Fibroblast of lung (primary cell): ENCODE measurements around the gene GLIS1. TPM values are rescaled to one million over a fixed set of nuclear protein-coding genes. Genes with fewer than 3 reads are reported as not detected.

Experiments used
- DNase-seq, 2 donors: peaks; one replicate each; pipeline versions ENCODE4 v3.0.0 to v3.0.0-alpha.2; 2010; ENCODE audit warnings: low read depth in 2 of 2
- H2AFZ ChIP-seq: 2 replicates; pipeline ENCODE4 v1.5.1; 2012; ENCODE audit warnings: low read length, control low read depth, inconsistent platforms
- H3K27ac ChIP-seq: 2 replicates; pipeline ENCODE4 v1.5.1; 2011; ENCODE audit warnings: low read length, control low read depth; ENCODE audit not compliant: insufficient read depth
- H3K27me3 ChIP-seq: 2 replicates; pipeline ENCODE4 v1.5.1; 2011; ENCODE audit warnings: mild to moderate bottlenecking, low read length; ENCODE audit not compliant: control insufficient read depth, insufficient read depth
- H3K36me3 ChIP-seq: 2 replicates; pipeline ENCODE4 v1.5.1; 2011; ENCODE audit warnings: low read length; ENCODE audit not compliant: control insufficient read depth, insufficient read depth
- H3K4me1 ChIP-seq: 2 replicates; pipeline ENCODE4 v1.5.1; 2011; ENCODE audit warnings: low read length; ENCODE audit not compliant: control insufficient read depth, insufficient read depth; ENCODE audit errors: extremely low read depth
- H3K4me2 ChIP-seq: 2 replicates; pipeline ENCODE4 v1.5.1; 2011; ENCODE audit warnings: low read length, control low read depth; ENCODE audit not compliant: insufficient read depth; ENCODE audit errors: extremely low read depth
- H3K4me3 ChIP-seq, 4 experiments: fragments of 200-600 bp in 1 of 4; sonication (generic) in 1 of 4; replicated peaks in 1 of 4; 2 replicates each; pipeline ENCODE4 v1.5.1; 2011 to 2016; ENCODE audit warnings: low read length in 4 of 4, low read depth in 3 of 4, mild to moderate bottlenecking in 3 of 4, control low read depth in 2 of 4, inconsistent platforms in 1 of 4, mixed read lengths in 1 of 4; ENCODE audit not compliant: insufficient read depth in 1 of 4; ENCODE audit errors: control extremely low read depth in 1 of 4
- H3K79me2 ChIP-seq: 2 replicates; pipeline ENCODE4 v1.5.1; 2012; ENCODE audit warnings: mild to moderate bottlenecking, low read length, inconsistent platforms; ENCODE audit not compliant: control insufficient read depth, insufficient read depth
- H3K9ac ChIP-seq: 2 replicates; pipeline ENCODE4 v1.5.1; 2011; ENCODE audit warnings: mild to moderate bottlenecking, low read length, control low read depth; ENCODE audit not compliant: insufficient read depth
- H3K9me3 ChIP-seq: 2 replicates; pipeline ENCODE4 v1.5.1; 2012; ENCODE audit warnings: low read depth, low read length; ENCODE audit not compliant: control insufficient read depth, insufficient read depth
- H4K20me1 ChIP-seq: 2 replicates; pipeline ENCODE4 v1.5.1; 2011; ENCODE audit warnings: low read length; ENCODE audit not compliant: control insufficient read depth, insufficient read depth; ENCODE audit errors: extremely low read depth
- EZH2 ChIP-seq: IDR thresholded peaks from 2 replicates; pipeline ENCODE4 v1.5.1; 2012; ENCODE audit warnings: low read length, control low read depth, mild to moderate bottlenecking; ENCODE audit errors: missing control alignments
- polyA plus RNA-seq, 2 donors: library from polyadenylated mRNA; depleted of rRNA in 1 of 2; stranded (reverse) in 1 of 2; unstranded in 1 of 2; fragments of >200 nt; gene quantifications; 2 replicates each; pipeline ENCODE4 v1.2.1, GENCODE V29; 2011 to 2012; ENCODE audit warnings: missing spikeins in 1 of 2
- total RNA-seq: library from RNA; depleted of rRNA; stranded (reverse); fragments of >200 nt; gene quantifications from 2 replicates; pipeline ENCODE4 v1.2.1, GENCODE V29; 2014
- TF ChIP-seq, protein P1 (sequence below), 2 donors: IDR thresholded peaks in 1 of 2; conservative IDR thresholded peaks in 1 of 2; 1 replicate in 1 of 2; 2 replicates in 1 of 2; pipeline ENCODE4 v1.5.1; 2011 to 2012; ENCODE audit warnings: low read length in 2 of 2, control low read depth in 1 of 2, inconsistent platforms in 1 of 2, low read depth in 1 of 2, mild to moderate bottlenecking in 1 of 2

The GLIS1 gene
- total and polyA plus RNA-seq, 2 donors (not counting 1 experiment from before 2014, with no cell fraction given) = under 0.01 to 0.05 TPM

DNA sequence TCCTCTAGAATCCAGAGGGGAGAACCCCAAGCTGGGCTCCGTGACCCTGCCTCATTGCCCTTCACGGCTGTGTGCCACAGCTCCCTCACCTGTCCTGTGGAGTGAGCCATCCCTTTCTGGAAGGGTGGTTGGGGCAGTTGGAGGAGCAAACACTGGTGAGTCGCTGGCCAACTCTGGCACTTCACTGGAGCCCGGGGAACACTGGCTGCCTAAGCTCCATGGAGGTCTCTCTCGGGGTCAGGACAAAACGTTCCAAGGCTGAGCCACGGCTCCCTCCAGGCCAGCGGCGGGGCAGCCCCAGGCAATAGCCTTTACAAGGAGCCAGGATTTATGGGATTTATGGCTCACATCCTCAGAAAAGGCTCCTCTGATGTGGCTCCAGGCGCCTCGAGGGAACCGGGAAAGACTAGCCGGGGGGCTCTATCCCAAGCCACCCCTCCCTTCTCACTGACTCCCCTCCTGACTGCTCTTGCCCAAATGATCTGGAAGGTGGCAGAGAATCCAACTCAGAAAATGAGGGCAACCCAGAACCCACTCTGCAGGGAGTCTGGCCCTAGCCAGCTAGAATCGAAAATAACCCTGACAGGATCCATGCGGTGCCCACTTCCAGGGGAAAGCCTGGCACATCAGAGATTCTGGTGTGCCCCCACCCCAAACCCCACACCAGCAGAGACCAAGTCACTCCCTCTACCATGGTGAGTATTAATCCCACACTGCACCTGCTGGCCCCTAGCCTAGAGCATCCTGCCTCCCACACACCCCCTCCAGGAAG lies 75.2 kb downstream of the GLIS1 start:
- H3K36me3 ChIP-seq = no peaks in the 10 kb centered on the region
- no peak overlapping the region for H3K4me3 ChIP-seq
- H3K4me1 ChIP-seq = no peaks in the 10 kb centered on the region
- H3K27ac ChIP-seq = no peak overlapping the region
- no peak for TF ChIP-seq EZH2
- TF ChIP-seq, protein P1, sequence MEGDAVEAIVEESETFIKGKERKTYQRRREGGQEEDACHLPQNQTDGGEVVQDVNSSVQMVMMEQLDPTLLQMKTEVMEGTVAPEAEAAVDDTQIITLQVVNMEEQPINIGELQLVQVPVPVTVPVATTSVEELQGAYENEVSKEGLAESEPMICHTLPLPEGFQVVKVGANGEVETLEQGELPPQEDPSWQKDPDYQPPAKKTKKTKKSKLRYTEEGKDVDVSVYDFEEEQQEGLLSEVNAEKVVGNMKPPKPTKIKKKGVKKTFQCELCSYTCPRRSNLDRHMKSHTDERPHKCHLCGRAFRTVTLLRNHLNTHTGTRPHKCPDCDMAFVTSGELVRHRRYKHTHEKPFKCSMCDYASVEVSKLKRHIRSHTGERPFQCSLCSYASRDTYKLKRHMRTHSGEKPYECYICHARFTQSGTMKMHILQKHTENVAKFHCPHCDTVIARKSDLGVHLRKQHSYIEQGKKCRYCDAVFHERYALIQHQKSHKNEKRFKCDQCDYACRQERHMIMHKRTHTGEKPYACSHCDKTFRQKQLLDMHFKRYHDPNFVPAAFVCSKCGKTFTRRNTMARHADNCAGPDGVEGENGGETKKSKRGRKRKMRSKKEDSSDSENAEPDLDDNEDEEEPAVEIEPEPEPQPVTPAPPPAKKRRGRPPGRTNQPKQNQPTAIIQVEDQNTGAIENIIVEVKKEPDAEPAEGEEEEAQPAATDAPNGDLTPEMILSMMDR (conservative IDR thresholded peaks at IDR 0.05 in 1 of 2, IDR thresholded peaks at IDR 0.05 in 1 of 2; ENCODE audit: low read depth in 1 of 2, low read length in 2 of 2) = no peak
- H3K4me2 ChIP-seq = no peak overlapping the region
- no peak overlapping the region for H2AFZ ChIP-seq
- H4K20me1 ChIP-seq = no peaks in the 10 kb centered on the region
- no peaks in the 10 kb centered on the region for H3K9me3 ChIP-seq
- no peak for DNase-seq
- H3K9ac ChIP-seq = no peak overlapping the region
- no peaks in the 10 kb centered on the region for H3K79me2 ChIP-seq
- H3K27me3 ChIP-seq = peaks cover 11% of the 10 kb centered on the region

DNA sequence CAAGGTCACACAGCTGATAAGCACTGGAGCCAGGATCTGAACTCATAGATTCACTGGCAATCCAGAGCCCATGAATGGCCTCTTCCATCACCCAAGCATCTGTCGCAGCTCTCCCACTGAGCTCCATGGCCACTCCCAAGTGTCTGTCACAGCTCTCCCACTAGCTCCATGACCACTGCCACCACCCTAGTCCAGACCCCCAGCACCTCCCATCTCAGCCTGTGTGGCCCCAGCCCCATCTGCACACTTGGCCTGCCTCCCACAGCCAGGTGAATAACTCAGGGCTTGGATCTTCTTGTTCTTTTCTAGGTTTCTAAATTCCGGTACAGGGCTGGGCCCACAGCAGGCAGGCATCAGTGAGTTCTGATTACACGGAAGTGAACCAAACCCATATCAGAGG lies 76.0 kb downstream of the GLIS1 start:
- TF ChIP-seq, protein P1 (conservative IDR thresholded peaks at IDR 0.05 in 1 of 2, IDR thresholded peaks at IDR 0.05 in 1 of 2; ENCODE audit: low read depth in 1 of 2, low read length in 2 of 2) = no peak
- no peak for TF ChIP-seq EZH2
- no peaks in the 10 kb centered on the region for H4K20me1 ChIP-seq
- no peaks in the 10 kb centered on the region for H3K4me1 ChIP-seq
- H3K9me3 ChIP-seq = no peaks in the 10 kb centered on the region
- no peaks in the 10 kb centered on the region for H3K36me3 ChIP-seq
- no peak overlapping the region for H2AFZ ChIP-seq
- H3K79me2 ChIP-seq = no peaks in the 10 kb centered on the region
- no peak overlapping the region for H3K27ac ChIP-seq
- DNase-seq = no peak
- peaks cover 12% of the 10 kb centered on the region for H3K27me3 ChIP-seq
- no peak overlapping the region for H3K4me2 ChIP-seq
- H3K9ac ChIP-seq = no peak overlapping the region
- no peak overlapping the region for H3K4me3 ChIP-seq

DNA sequence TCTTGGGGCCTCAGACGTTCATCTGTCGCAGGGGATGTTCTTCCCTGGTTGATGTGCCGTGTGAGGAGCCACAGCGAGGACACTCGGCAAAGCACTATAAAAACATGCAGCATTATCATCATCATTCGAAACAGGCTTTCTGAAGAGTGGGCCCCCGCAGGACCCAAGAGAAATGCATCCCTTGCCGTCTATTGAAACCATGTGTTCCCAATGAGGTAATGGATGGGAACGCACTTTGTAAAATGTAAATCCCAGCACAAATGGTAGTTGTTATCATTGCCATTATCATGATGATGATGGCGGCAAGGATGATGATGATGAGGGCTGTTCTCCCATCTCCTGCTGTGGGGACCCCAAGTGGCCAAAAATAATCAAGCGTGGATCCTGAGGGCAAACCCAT lies 76.8 kb downstream of the GLIS1 start:
- no peaks in the 10 kb centered on the region for H3K4me1 ChIP-seq
- peaks cover 14% of the 10 kb centered on the region for H3K27me3 ChIP-seq
- no peak overlapping the region for H3K4me3 ChIP-seq
- H4K20me1 ChIP-seq = no peaks in the 10 kb centered on the region
- H2AFZ ChIP-seq = no peak overlapping the region
- TF ChIP-seq, protein P1 (conservative IDR thresholded peaks at IDR 0.05 in 1 of 2, IDR thresholded peaks at IDR 0.05 in 1 of 2; ENCODE audit: low read depth in 1 of 2, low read length in 2 of 2) = no peak
- no peak for TF ChIP-seq EZH2
- no peaks in the 10 kb centered on the region for H3K9me3 ChIP-seq
- no peaks in the 10 kb centered on the region for H3K36me3 ChIP-seq
- H3K27ac ChIP-seq = no peak overlapping the region
- no peaks in the 10 kb centered on the region for H3K79me2 ChIP-seq
- no peak for DNase-seq
- no peak overlapping the region for H3K4me2 ChIP-seq
- no peak overlapping the region for H3K9ac ChIP-seq
